ENCODE data around the gene SMIM36.

SMIM36 gene

DNA sequence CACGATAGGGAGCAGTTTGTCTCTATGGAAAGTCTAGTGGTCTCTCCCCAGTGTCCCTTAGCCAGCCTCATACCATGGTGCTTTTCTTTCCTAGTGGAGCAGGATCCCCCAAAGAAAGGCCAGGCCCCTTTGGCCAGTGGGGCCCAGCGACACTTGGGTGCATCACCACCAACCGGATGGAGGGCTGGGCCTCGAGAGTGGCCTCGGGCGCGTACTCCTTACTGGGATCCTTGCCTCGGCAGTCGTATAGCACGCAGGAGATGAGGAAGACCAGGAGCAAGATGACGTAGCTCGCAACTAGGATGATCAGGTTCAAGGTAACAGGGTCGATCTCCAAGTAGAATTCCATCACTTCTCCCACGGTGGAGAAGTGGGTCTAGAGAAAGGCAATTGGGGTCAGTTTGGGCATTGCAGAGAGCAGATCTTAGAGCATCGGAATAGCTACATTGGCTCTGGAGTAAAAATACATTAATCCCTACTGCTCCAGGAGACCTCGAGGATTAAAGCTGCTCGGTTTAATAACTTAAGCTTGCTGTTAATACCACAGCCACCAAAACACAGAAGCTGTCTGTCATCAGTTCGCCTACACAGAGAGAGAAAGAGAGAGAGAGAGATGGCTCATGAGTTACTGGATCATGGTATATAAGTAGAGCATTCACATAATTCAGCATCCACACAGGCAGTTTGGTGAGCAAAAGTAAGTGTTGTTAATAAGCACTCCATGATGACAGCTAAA lies at the start of gene SMIM36:
TSS of gene SMIM36 (minus strand) at position 467 of the 736 bp plus-strand sequence.
- no peak for TF ChIP-seq EP300 (IDR thresholded peaks at IDR 0.05; ENCODE audit: borderline replicate concordance)
- TF ChIP-seq, protein P1, sequence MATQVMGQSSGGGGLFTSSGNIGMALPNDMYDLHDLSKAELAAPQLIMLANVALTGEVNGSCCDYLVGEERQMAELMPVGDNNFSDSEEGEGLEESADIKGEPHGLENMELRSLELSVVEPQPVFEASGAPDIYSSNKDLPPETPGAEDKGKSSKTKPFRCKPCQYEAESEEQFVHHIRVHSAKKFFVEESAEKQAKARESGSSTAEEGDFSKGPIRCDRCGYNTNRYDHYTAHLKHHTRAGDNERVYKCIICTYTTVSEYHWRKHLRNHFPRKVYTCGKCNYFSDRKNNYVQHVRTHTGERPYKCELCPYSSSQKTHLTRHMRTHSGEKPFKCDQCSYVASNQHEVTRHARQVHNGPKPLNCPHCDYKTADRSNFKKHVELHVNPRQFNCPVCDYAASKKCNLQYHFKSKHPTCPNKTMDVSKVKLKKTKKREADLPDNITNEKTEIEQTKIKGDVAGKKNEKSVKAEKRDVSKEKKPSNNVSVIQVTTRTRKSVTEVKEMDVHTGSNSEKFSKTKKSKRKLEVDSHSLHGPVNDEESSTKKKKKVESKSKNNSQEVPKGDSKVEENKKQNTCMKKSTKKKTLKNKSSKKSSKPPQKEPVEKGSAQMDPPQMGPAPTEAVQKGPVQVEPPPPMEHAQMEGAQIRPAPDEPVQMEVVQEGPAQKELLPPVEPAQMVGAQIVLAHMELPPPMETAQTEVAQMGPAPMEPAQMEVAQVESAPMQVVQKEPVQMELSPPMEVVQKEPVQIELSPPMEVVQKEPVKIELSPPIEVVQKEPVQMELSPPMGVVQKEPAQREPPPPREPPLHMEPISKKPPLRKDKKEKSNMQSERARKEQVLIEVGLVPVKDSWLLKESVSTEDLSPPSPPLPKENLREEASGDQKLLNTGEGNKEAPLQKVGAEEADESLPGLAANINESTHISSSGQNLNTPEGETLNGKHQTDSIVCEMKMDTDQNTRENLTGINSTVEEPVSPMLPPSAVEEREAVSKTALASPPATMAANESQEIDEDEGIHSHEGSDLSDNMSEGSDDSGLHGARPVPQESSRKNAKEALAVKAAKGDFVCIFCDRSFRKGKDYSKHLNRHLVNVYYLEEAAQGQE (IDR thresholded peaks at IDR 0.05; ENCODE audit: low read depth) = no peak

DNA sequence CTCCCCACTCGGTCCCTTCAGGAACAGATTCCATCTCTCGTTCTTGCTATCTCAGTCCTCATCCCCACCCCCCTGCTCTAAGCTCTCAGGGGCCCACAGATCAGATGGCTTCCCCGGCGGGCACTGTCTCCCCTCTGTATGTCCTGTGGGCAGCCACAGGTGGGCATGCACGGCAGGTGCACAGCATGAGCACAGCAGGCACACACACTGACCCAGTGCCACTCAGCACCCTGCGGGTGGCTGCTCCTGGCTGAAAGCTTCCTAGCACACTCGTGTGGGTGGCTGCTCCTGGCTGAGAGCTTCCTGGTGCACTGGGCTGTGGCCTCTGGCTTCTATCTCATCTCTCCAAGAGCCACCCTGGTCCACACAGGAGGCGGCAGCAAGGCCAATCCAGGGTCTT lies 44.5 kb upstream of the SMIM36 start:
- no peak for TF ChIP-seq RAD21 (IDR thresholded peaks at IDR 0.05; ENCODE audit: low read depth)
- TF ChIP-seq YY1 (IDR thresholded peaks at IDR 0.05; ENCODE audit: low read depth) = no peak

DNA sequence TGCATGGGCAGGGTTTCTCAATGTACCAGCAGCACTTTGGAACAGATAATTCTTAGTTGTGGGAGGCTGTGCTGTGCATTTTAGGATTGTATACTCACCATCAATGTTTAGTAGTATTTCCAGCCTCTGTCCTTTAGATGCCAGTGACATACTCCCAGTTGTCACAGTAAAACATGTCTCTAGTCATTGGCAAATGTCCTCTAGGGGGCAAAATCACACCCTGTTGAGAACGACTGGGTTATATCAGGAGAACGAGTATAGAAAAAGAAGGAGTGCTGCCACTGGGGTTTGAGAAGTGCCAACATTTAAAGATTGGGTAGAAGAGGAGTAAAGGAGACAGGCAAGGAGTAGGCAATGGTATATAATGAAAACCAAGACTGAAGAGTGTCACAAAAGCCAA lies 37.9 kb upstream of the SMIM36 start:
- TF ChIP-seq, protein P1 (IDR thresholded peaks at IDR 0.05; ENCODE audit: low read depth) = no peak
- TF ChIP-seq RAD21 (IDR thresholded peaks at IDR 0.05; ENCODE audit: low read depth) = peak; percentile 36; the same call in 1 of the 2 replicates

DNA sequence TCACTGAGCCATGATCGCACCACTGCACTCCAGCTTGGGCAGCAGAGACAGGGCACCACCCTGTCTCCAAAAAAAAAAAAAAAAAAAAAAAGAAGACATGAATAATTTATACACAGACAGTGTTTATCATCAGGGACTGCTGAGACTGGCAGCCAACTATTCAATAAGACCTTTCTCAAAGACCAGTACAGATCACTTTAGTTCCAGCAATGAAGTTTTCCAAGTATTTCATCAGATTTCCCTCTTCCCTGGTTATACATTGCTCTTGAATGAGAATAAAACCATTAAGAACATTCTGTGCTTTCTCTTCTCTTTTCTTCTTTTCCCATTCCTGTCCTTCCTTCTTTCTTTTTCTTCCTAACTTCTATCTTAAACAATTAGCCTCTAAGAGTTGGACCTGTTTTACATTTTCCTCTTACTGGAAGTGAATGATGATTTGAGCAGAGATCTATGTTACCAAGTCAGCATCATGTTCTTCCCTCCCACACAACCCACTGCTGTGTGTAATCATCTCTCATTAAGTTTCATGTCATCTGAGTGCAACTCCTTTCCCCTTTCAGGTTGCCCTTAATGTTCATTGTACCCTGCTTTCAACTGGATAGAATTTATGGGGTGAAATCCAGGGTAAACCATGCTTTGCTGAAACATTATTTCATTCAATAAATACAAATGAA lies 35.9 kb upstream of the SMIM36 start:
- no peak for TF ChIP-seq CREB1 (IDR thresholded peaks at IDR 0.05; ENCODE audit: low read depth)

DNA sequence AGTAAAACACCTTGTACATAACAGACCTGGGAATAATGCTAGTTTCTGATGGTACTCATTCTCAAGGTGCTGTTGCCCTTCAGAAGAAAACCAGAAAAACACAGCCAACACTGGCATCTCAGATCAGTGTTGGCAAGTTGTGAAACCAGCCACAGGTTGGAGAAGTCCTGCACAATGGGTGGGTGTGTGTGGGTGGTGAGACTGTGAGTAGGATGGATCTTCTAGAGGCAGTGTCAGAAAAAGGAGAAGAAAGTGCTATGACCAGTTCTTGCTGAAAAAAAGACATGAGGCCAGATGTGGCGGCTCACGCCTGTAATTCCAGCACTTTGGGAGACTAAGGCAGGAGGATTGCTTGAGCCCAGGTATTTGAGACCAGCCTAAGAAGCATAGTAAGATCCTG lies 35.2 kb upstream of the SMIM36 start:
- no peak for TF ChIP-seq CREB1 (IDR thresholded peaks at IDR 0.05; ENCODE audit: low read depth)
- TF ChIP-seq RAD21 (IDR thresholded peaks at IDR 0.05; ENCODE audit: low read depth) = no peak
- TF ChIP-seq, protein P1 (IDR thresholded peaks at IDR 0.05; ENCODE audit: low read depth) = no peak
- TF ChIP-seq, protein P2, sequence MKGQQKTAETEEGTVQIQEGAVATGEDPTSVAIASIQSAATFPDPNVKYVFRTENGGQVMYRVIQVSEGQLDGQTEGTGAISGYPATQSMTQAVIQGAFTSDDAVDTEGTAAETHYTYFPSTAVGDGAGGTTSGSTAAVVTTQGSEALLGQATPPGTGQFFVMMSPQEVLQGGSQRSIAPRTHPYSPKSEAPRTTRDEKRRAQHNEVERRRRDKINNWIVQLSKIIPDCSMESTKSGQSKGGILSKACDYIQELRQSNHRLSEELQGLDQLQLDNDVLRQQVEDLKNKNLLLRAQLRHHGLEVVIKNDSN (IDR thresholded peaks at IDR 0.05) = no peak
- TF ChIP-seq YY1 (IDR thresholded peaks at IDR 0.05; ENCODE audit: low read depth) = no peak
- no peak for TF ChIP-seq TAF1 (IDR thresholded peaks at IDR 0.05; ENCODE audit: low read depth)
- no peak for TF ChIP-seq CEBPB (IDR thresholded peaks at IDR 0.05)
- TF ChIP-seq FOXM1 (IDR thresholded peaks at IDR 0.05; ENCODE audit: borderline replicate concordance, low read depth) = no peak
- TF ChIP-seq EGR1 (IDR thresholded peaks at IDR 0.05) = no peak
- TF ChIP-seq EP300 (IDR thresholded peaks at IDR 0.05; ENCODE audit: borderline replicate concordance) = no peak
- TF ChIP-seq NFIC (IDR thresholded peaks at IDR 0.05) = no peak
- no peak for TF ChIP-seq ZBTB7A (IDR thresholded peaks at IDR 0.05; ENCODE audit: low read depth)

DNA sequence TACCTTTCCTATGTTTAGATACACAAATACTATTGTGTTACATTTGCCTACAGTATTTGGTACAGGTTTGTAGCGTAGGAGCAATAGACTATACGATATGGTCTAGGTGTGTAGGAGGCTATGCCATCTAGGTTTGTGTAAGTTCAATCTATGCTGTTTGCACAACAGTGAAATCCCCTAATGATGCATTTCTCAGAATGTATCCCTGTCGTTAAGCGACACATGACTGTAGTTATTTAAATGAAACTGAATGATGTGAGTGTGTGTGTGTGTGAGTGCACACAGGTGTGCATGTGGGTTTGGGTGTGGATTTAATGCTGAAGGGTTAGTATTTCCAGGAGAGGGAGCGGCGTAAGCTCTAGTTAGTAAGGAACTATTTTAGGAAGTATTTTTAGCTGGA lies 34.6 kb upstream of the SMIM36 start:
- TF ChIP-seq RAD21 (IDR thresholded peaks at IDR 0.05; ENCODE audit: low read depth) (no peak), FOXM1 (IDR thresholded peaks at IDR 0.05; ENCODE audit: borderline replicate concordance, low read depth) (no peak), YY1 (IDR thresholded peaks at IDR 0.05; ENCODE audit: low read depth) (no peak), CREB1 (IDR thresholded peaks at IDR 0.05; ENCODE audit: low read depth) (no peak), ZBTB7A (IDR thresholded peaks at IDR 0.05; ENCODE audit: low read depth) (no peak), EP300 (IDR thresholded peaks at IDR 0.05; ENCODE audit: borderline replicate concordance) (no peak), EGR1 (IDR thresholded peaks at IDR 0.05) (no peak), CEBPB (IDR thresholded peaks at IDR 0.05) (no peak), TAF1 (IDR thresholded peaks at IDR 0.05; ENCODE audit: low read depth) (no peak), NFIC (IDR thresholded peaks at IDR 0.05) (no peak), TCF12 (IDR thresholded peaks at IDR 0.05; ENCODE audit: low read depth) (no peak)
- TF ChIP-seq, protein P3, sequence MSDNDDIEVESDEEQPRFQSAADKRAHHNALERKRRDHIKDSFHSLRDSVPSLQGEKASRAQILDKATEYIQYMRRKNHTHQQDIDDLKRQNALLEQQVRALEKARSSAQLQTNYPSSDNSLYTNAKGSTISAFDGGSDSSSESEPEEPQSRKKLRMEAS (IDR thresholded peaks at IDR 0.05) = no peak
- TF ChIP-seq, protein P2 (IDR thresholded peaks at IDR 0.05) = no peak
